ENCODE data around the gene SLC24A3.
A peak's percentile ranks its signal among the peaks of the same experiment; 100 is the strongest.

Gene SLC24A3

GRCh38 chr20:19473922-19474286 lies 261.5 kb downstream of the SLC24A3 start:
- no peak for DNase-seq

- no peak for DNase-seq
Measured at GRCh38 chr20:19478320-19478895, 266.0 kb downstream of the SLC24A3 start.

- no peak for DNase-seq
Measured at GRCh38 chr20:19482726-19483125, 270.3 kb downstream of the SLC24A3 start.

- DNase-seq: no peak
Measured at GRCh38 chr20:19483309-19483708, 270.9 kb downstream of the SLC24A3 start.

- no peak for DNase-seq
Measured at GRCh38 chr20:19486446-19486845, 274.0 kb downstream of the SLC24A3 start.

- no peak for DNase-seq
Measured at GRCh38 chr20:19487420-19487819, 275.0 kb downstream of the SLC24A3 start.

- no peak for DNase-seq
Measured at GRCh38 chr20:19491241-19491640, 278.8 kb downstream of the SLC24A3 start.

GRCh38 chr20:19492116-19492515 lies 279.7 kb downstream of the SLC24A3 start:
- DNase-seq: peak in 1 of 2 experiments; percentile 46

- DNase-seq: peak; percentile 92 to 96
Measured at GRCh38 chr20:19492687-19493336, 280.4 kb downstream of the SLC24A3 start.

- no peak for DNase-seq
Measured at GRCh38 chr20:19493794-19494495, 281.5 kb downstream of the SLC24A3 start.

- no peak for DNase-seq
Measured at GRCh38 chr20:19495905-19496703, 283.7 kb downstream of the SLC24A3 start.

GRCh38 chr20:19497064-19497463 lies 284.6 kb downstream of the SLC24A3 start:
- DNase-seq: no peak

- no peak for DNase-seq
Measured at GRCh38 chr20:19498756-19499155, 286.3 kb downstream of the SLC24A3 start.

GRCh38 chr20:19501476-19502115 lies 289.2 kb downstream of the SLC24A3 start:
- no peak for DNase-seq

- peak in 1 of 2 experiments; percentile 21 for DNase-seq
Measured at GRCh38 chr20:19502169-19502568, 289.7 kb downstream of the SLC24A3 start.

- no peak for DNase-seq
Measured at GRCh38 chr20:19504251-19504650, 291.8 kb downstream of the SLC24A3 start.

GRCh38 chr20:19506021-19506420 lies 293.6 kb downstream of the SLC24A3 start:
- DNase-seq: no peak

- DNase-seq: peak in 1 of 2 experiments; percentile 57
Measured at GRCh38 chr20:19508449-19508848, 296.0 kb downstream of the SLC24A3 start.

- DNase-seq: no peak
Measured at GRCh38 chr20:19510611-19511010, 298.2 kb downstream of the SLC24A3 start.

- DNase-seq: no peak
Measured at GRCh38 chr20:19511931-19512330, 299.5 kb downstream of the SLC24A3 start.

GRCh38 chr20:19512886-19513677 lies 300.6 kb downstream of the SLC24A3 start:
- DNase-seq: peak in 1 of 2 experiments; percentile 17

GRCh38 chr20:19515074-19515473 lies 302.6 kb downstream of the SLC24A3 start:
- no peak for DNase-seq
